Central memory CD8-positive, alpha-beta T cell (primary cell): Measurements from ENCODE around the gene RHOH.

Experiments
- ATAC-seq: fragments of 150-1000 bp; cut with Tn5 transposase; replicated peaks from 2 replicates; pipeline ENCODE4 v1.10.0; 2022; ENCODE audit warnings: mild to moderate bottlenecking, moderate FRiP score, moderate number of reproducible peaks; ENCODE audit not compliant: poor library complexity, severe bottlenecking; ENCODE audit errors: extremely low read depth
- DNase-seq, 2 donors: peaks; one replicate each; pipeline ENCODE4 v3.0.0; 2021; ENCODE audit warnings: low spot score in 2 of 2
- H3K27ac Mint-ChIP-seq: one replicate; pipeline ENCODE4 v1.8.0; 2022; ENCODE audit warnings: low read depth, mild to moderate bottlenecking, moderate library complexity, mixed read lengths
- H3K27me3 Mint-ChIP-seq: one replicate; pipeline ENCODE4 v1.8.0; 2022; ENCODE audit warnings: mixed read lengths
- H3K36me3 Mint-ChIP-seq: one replicate; pipeline ENCODE4 v1.8.0; 2022; ENCODE audit warnings: mild to moderate bottlenecking, moderate library complexity, mixed read lengths; ENCODE audit not compliant: insufficient read depth
- H3K4me1 Mint-ChIP-seq: one replicate; pipeline ENCODE4 v1.8.0; 2022; ENCODE audit warnings: mixed read lengths
- H3K4me3 Mint-ChIP-seq: one replicate; pipeline ENCODE4 v1.8.0; 2022; ENCODE audit warnings: mild to moderate bottlenecking, moderate library complexity, mixed read lengths
- H3K9me3 Mint-ChIP-seq: one replicate; pipeline ENCODE4 v1.8.0; 2022; ENCODE audit warnings: mixed read lengths

The RHOH gene

GRCh38 chr4:40190880-40191815 is 5.7 kb upstream of the RHOH start:
- Mint-ChIP-seq H3K9me3 (no peaks in the 10 kb centered on the region), H3K4me1 (peaks cover 81% of the 10 kb centered on the region), H3K27ac (peak overlapping the region; percentile 100), H3K36me3 (peaks cover 30% of the 10 kb centered on the region), H3K4me3 (peak overlapping the region; percentile 100), H3K27me3 (no peaks in the 10 kb centered on the region)
- ATAC-seq (peak; percentile 27), DNase-seq (no peak)

GRCh38 chr4:40192114-40193015 is 4.5 kb upstream of the RHOH start:
- peaks cover 37% of the 10 kb centered on the region for H3K36me3 Mint-ChIP-seq
- peaks cover 83% of the 10 kb centered on the region for H3K4me1 Mint-ChIP-seq
- DNase-seq (no peak), ATAC-seq (no peak)
- H3K9me3 Mint-ChIP-seq, result no peaks in the 10 kb centered on the region
- peak overlapping the region; percentile 100 for H3K27ac Mint-ChIP-seq
- peak overlapping the region; percentile 100 for H3K4me3 Mint-ChIP-seq
- no peaks in the 10 kb centered on the region for H3K27me3 Mint-ChIP-seq

- peak overlapping the region; percentile 100 for H3K4me3 Mint-ChIP-seq
- H3K27me3 Mint-ChIP-seq, result no peaks in the 10 kb centered on the region
- no peaks in the 10 kb centered on the region for H3K9me3 Mint-ChIP-seq
- peaks cover 42% of the 10 kb centered on the region for H3K36me3 Mint-ChIP-seq
- no peak for DNase-seq
- H3K4me1 Mint-ChIP-seq, result peaks cover 82% of the 10 kb centered on the region
- peak; percentile 15 for ATAC-seq
- H3K27ac Mint-ChIP-seq, result peak overlapping the region; percentile 100
These were observed 3.7 kb upstream of the RHOH start for GRCh38 chr4:40193016-40193571.

- Mint-ChIP-seq H3K36me3 (peaks cover 47% of the 10 kb centered on the region), H3K27ac (peak overlapping the region; percentile 100), H3K4me1 (peaks cover 84% of the 10 kb centered on the region), H3K9me3 (no peaks in the 10 kb centered on the region), H3K27me3 (no peaks in the 10 kb centered on the region), H3K4me3 (peak overlapping the region; percentile 100)
- no peak for DNase-seq
- no peak for ATAC-seq
These were observed 3.3 kb upstream of the RHOH start for GRCh38 chr4:40193578-40193977.

- Mint-ChIP-seq H3K27ac (peak overlapping the region; percentile 100), H3K36me3 (peaks cover 58% of the 10 kb centered on the region), H3K4me3 (peak overlapping the region; percentile 100), H3K9me3 (no peaks in the 10 kb centered on the region), H3K27me3 (no peaks in the 10 kb centered on the region), H3K4me1 (peaks cover 79% of the 10 kb centered on the region)
- DNase-seq (peak in 1 of 2 donors; percentile 61), ATAC-seq (peak; percentile 53)
These were observed 2.1 kb upstream of the RHOH start for GRCh38 chr4:40194602-40195161.

GRCh38 chr4:40195182-40196177 is 1.4 kb upstream of the RHOH start:
- H3K9me3 Mint-ChIP-seq, result no peaks in the 10 kb centered on the region
- peak overlapping the region; percentile 100 for H3K27ac Mint-ChIP-seq
- peaks cover 79% of the 10 kb centered on the region for H3K4me1 Mint-ChIP-seq
- no peaks in the 10 kb centered on the region for H3K27me3 Mint-ChIP-seq
- ATAC-seq (no peak), DNase-seq (no peak)
- H3K36me3 Mint-ChIP-seq, result peaks cover 66% of the 10 kb centered on the region
- peak overlapping the region; percentile 100 for H3K4me3 Mint-ChIP-seq

GRCh38 chr4:40196272-40196671 is 559 bp upstream of the RHOH start:
- ATAC-seq, result no peak
- no peak for DNase-seq
- peaks cover 74% of the 10 kb centered on the region for H3K4me1 Mint-ChIP-seq
- H3K9me3 Mint-ChIP-seq, result no peaks in the 10 kb centered on the region
- H3K36me3 Mint-ChIP-seq, result peaks cover 69% of the 10 kb centered on the region
- no peaks in the 10 kb centered on the region for H3K27me3 Mint-ChIP-seq
- H3K27ac Mint-ChIP-seq, result peak overlapping the region; percentile 100
- H3K4me3 Mint-ChIP-seq, result peak overlapping the region; percentile 100

- no peaks in the 10 kb centered on the region for H3K27me3 Mint-ChIP-seq
- peaks cover 67% of the 10 kb centered on the region for H3K4me1 Mint-ChIP-seq
- H3K36me3 Mint-ChIP-seq, result peaks cover 81% of the 10 kb centered on the region
- H3K4me3 Mint-ChIP-seq, result peak overlapping the region; percentile 100
- peak overlapping the region; percentile 100 for H3K27ac Mint-ChIP-seq
- H3K9me3 Mint-ChIP-seq, result no peaks in the 10 kb centered on the region
- ATAC-seq (peak; percentile 46), DNase-seq (no peak)
These were observed 1.3 kb downstream of the RHOH start for GRCh38 chr4:40197879-40198689.

- peak overlapping the region; percentile 100 for H3K27ac Mint-ChIP-seq
- peak overlapping the region; percentile 100 for H3K4me3 Mint-ChIP-seq
- H3K36me3 Mint-ChIP-seq, result peaks cover 79% of the 10 kb centered on the region
- H3K27me3 Mint-ChIP-seq, result no peaks in the 10 kb centered on the region
- H3K9me3 Mint-ChIP-seq, result no peaks in the 10 kb centered on the region
- ATAC-seq (peak; percentile 10), DNase-seq (no peak)
- peaks cover 68% of the 10 kb centered on the region for H3K4me1 Mint-ChIP-seq
These were observed 2.4 kb downstream of the RHOH start for GRCh38 chr4:40199179-40199670.

GRCh38 chr4:40199999-40200874 is 3.4 kb downstream of the RHOH start:
- H3K9me3 Mint-ChIP-seq, result no peaks in the 10 kb centered on the region
- peaks cover 81% of the 10 kb centered on the region for H3K36me3 Mint-ChIP-seq
- H3K4me3 Mint-ChIP-seq, result peak overlapping the region; percentile 100
- DNase-seq (peak in 1 of 2 donors; percentile 61), ATAC-seq (peak; percentile 50)
- H3K4me1 Mint-ChIP-seq, result peaks cover 69% of the 10 kb centered on the region
- H3K27me3 Mint-ChIP-seq, result no peaks in the 10 kb centered on the region
- peak overlapping the region; percentile 100 for H3K27ac Mint-ChIP-seq
